ENCODE data around the gene FBXW5.

Gene FBXW5

DNA sequence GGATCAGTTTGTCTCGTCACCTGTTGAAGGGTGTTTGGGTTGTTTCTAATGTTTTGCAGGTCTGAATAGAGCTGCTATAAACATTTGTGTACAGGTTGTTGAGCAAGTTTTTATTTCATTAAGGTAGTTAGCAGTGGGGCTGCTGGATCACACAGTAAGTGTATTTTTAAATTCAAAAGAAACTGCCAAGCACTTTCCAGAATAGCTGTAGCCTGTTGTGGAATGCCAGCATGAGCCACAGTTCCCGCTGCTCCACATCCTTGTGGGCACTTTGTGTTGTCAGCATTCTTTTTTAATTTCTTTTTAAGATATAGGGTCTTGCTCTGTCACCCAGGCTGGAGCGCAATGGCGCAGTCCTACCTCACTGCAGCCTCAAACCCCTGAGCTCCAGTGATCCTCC, 14.5 kb downstream of the FBXW5 start:
- TF ChIP-seq CTCF (IDR thresholded peaks at IDR 0.05; ENCODE audit: low read depth, low read length): no peak

GRCh38 chr9:136928591-136928990, 15.9 kb downstream of the FBXW5 start:
- no peak for TF ChIP-seq CTCF (IDR thresholded peaks at IDR 0.05; ENCODE audit: low read depth, low read length)

More for the DNA sequence above, 14.5 kb downstream of the FBXW5 start:
- no peak overlapping the region for H3K4me3 ChIP-seq (ENCODE audit: low read depth, low read length)

DNA sequence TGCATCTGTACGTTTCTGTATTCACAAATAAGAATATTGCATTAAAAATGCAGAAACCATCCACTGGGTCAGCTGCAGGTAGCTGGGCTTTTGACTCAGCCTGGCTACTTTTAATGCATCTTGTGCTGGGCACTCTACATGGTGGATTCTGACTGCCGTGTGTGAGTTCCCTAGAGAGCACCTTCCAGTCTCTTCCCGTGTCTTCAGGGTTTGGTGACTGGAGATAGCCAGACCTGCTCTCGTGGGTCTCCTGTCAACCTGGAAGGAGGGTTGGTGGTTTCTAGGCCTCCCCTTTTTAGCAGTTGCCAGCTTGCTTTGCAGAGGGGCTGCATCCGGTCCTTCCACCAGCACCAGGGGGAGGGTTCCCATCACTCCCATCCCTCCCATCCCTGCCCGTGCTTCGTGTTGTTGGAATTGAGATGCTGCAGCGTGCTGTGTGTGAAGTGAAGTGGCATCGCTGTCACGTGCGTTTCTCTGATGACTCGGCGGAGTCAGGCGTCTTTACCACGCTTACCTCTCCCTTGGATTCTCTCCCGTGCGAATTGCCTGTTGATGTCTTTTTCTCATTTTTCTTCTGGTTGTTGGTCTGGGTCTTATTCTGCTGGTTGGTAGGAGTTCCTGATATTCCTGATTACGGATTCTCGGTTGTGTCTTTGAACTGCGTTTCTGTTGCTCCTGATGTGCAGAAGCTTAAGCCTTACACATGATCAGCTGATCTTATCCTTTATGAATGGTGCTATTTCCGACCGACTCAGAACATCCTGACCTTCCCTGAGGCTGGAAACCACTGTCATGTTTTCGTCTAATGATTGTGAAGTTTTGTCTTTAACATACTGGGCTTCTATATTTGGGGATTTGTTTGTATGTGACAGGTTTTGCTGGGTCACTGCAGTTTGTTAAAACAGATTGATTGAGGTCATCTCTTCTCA, 16.9 kb downstream of the FBXW5 start:
- no peak for TF ChIP-seq CTCF (IDR thresholded peaks at IDR 0.05; ENCODE audit: low read depth, low read length)
- no peak overlapping the region for H3K4me3 ChIP-seq (ENCODE audit: low read depth, low read length)

More at GRCh38 chr9:136928591-136928990, 15.9 kb downstream of the FBXW5 start:
- H3K4me3 ChIP-seq (ENCODE audit: low read depth, low read length): no peak overlapping the region

DNA sequence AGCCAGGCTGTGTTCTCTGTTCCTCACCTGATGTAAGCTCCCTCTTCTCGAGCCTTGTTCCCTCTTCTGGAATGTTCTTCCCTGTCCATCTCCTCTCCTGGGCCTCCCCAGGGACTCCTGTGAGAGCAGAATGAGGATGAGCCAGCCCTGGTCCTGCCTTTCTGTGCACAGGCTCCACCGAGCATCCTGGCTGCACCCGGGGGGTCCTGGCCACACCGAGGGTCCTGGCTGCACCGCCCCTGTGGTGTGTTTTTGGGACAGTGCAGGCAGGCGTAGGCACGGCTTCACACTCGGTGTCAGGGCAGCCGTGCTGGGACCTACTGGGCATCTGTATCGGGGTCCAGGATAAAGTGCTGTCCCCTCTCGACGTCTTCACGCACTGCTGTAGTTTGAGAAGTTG, 17.8 kb downstream of the FBXW5 start:
- no peak for TF ChIP-seq CTCF (IDR thresholded peaks at IDR 0.05; ENCODE audit: low read depth, low read length)
- H3K4me3 ChIP-seq (ENCODE audit: low read depth, low read length): no peak overlapping the region

GRCh38 chr9:136926154-136926704, 18.3 kb downstream of the FBXW5 start:
- TF ChIP-seq CTCF (IDR thresholded peaks at IDR 0.05; ENCODE audit: low read depth, low read length): 0 out of 2 replicates have a peak, but pooled peaks have one; percentile 6
- H3K4me3 ChIP-seq (ENCODE audit: low read depth, low read length): no peak overlapping the region

DNA sequence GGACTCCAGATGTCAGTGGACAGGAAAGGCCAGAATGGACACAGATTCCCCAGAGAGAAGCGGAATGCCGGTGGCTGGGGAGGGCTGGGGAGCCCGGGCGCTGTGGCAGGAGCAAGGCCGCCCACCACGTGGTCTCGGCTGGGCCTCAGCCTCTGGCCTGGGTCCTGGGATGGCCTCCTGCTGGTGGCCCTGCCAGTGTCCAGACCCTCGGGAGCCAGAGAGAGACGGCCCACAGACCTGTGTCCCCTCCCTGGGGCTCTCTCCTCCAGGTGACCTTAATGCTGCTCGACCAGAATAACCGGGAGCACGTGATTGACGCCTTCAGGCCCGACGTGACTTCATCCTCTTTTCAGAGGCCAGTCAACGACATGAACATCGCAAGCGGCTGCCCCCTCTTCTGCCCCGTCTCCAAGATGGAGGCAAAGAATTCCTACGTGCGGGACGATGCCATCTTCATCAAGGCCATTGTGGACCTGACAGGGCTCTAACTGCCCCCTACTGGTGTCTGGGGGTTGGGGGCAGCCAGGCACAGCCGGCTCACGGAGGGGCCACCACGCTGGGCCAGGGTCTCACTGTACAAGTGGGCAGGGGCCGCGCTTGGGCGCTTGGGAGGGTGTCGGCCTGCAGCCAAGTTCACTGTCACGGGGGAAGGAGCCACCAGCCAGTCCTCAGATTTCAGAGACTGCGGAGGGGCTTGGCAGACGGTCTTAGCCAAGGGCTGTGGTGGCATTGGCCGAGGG, 19.0 kb downstream of the FBXW5 start:
- no peak for TF ChIP-seq CTCF (IDR thresholded peaks at IDR 0.05; ENCODE audit: low read depth, low read length)
- no peak overlapping the region for H3K4me3 ChIP-seq (ENCODE audit: low read depth, low read length)

Measured in WI38 (cell line).